Upper lobe of left lung (tissue), 6 donors: ENCODE results near the gene ANXA9. TPM values are rescaled to one million over a fixed set of nuclear protein-coding genes. Genes with fewer than 3 reads are reported as not detected.

ENCODE experiments used
- ATAC-seq, 2 donors: fragments of 200-7000 bp; cut with Tn5 transposase; one replicate each; pipeline ENCODE4 v1.9.1; 2022; ENCODE audit warnings: mild to moderate bottlenecking in 2 of 2, moderate library complexity in 2 of 2; ENCODE audit not compliant: low FRiP score in 2 of 2
- DNase-seq, 2 donors: peaks; one replicate each; pipeline ENCODE4 v3.0.0-alpha.2; 2019 to 2020
- H3K27ac ChIP-seq, 4 donors: fragments of 200-600 bp; sonication (generic); one replicate each; pipeline ENCODE4 v1.5.1; 2016 to 2019
- H3K27me3 ChIP-seq, 4 donors: fragments of 200-600 bp; sonication (generic); one replicate each; pipeline ENCODE4 v1.5.1; 2017 to 2019
- H3K36me3 ChIP-seq, 4 donors: fragments of 200-600 bp; sonication (generic); one replicate each; pipeline ENCODE4 v1.5.1; 2016 to 2019
- H3K4me1 ChIP-seq, 4 donors: fragments of 200-600 bp; sonication (generic); one replicate each; pipeline ENCODE4 v1.5.1; 2018 to 2019
- H3K4me3 ChIP-seq, 4 donors: fragments of 200-600 bp; sonication (generic); one replicate each; pipeline ENCODE4 v1.5.1; 2017 to 2019; ENCODE audit warnings: mild to moderate bottlenecking in 2 of 4, moderate library complexity in 1 of 4
- H3K9me3 ChIP-seq, 4 donors: fragments of 200-600 bp; sonication (generic); one replicate each; pipeline ENCODE4 v1.5.1; 2018 to 2019
- EP300 ChIP-seq, 4 donors: sonication (generic); formaldehyde crosslinking; IDR thresholded peaks; one replicate each; pipeline ENCODE4 v1.5.1; 2017; ENCODE audit warnings: antibody characterized with exemption in 4 of 4, control low read depth in 2 of 4
- POLR2A ChIP-seq, 4 donors: fragments of 450-650 bp; IDR thresholded peaks; one replicate each; pipeline ENCODE4 v1.5.1; 2016 to 2017; ENCODE audit warnings: antibody characterized with exemption in 4 of 4, mild to moderate bottlenecking in 2 of 4
- POLR2AphosphoS5 ChIP-seq, 2 donors: sonication (generic); formaldehyde crosslinking; IDR thresholded peaks; one replicate each; pipeline ENCODE4 v1.5.1; 2017; ENCODE audit warnings: antibody characterized with exemption in 2 of 2
- WGBS, 2 donors: methylation state at CpG; one replicate each; pipeline ENCODE4 v1.1.5; 2017 to 2018; 5-methylcytosine and 5-hydroxymethylcytosine counted together
- total RNA-seq, 6 donors: library from RNA; depleted of rRNA in 4 of 6; stranded (reverse); fragments of >200 nt in 4 of 6; gene quantifications; one replicate each; pipeline versions ENCODE4 v1.1.0 to v1.2.1, GENCODE V29; 2016 to 2021
- TF ChIP-seq, protein P1 (sequence below), 6 experiments: fragments of 450-650 bp in 4 of 6; fragments of 200-600 bp in 2 of 6; sonication (generic) in 2 of 6; IDR thresholded peaks; one replicate each; pipeline ENCODE4 v1.5.1; 2016 to 2019; ENCODE audit warnings: antibody characterized with exemption in 6 of 6
- donor health status: DM: no; HTN: no; CAD: no; lungs with moderate emphysema.
- donor health status: DM: no; HTN: yes; CAD: no; lungs with severe emphysema.

The ANXA9 gene
- total RNA-seq, 6 donors from 2014 or later = 0.67 to 5.2 (median 1.2) TPM; not detected in 1

DNA sequence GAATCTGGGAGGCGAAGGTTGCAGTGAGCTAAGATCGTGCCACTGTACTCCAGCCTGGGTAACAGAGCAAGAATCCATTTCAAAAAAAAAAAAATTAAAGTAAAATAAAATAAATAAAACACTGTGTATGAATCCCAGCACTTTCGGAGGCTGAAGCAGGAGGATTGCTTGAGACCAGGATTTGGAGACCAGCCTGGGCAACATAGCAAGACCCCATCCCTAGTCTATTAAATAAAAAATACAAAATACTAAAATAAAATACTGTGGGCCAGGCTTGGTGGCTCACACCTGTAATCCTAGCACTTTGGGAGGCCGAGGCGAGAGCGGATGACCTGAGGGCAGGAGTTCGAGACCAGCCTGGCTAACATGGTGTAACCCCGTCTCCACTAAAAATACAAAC is 50.1 kb downstream of the ANXA9 start:
- Histone ChIP-seq H3K9me3 (no peaks in the 10 kb centered on the region), H3K27me3 (no peaks in the 10 kb centered on the region), H3K4me3 (no peak overlapping the region), H3K36me3 (peaks cover 3 to 73% (median 39%) of the 10 kb centered on the region in 4 donors), H3K4me1 (peaks cover 0 to 4% (median 0%) of the 10 kb centered on the region in 4 donors), H3K27ac (no peak overlapping the region)
- WGBS, 2 donors = 91 to 96% methylated on average over 8 of the region's 8 CpGs
- ATAC-seq (no peak), DNase-seq (no peak)
- TF ChIP-seq POLR2A (IDR thresholded peaks at IDR 0.05) = no peak
- no peak for TF ChIP-seq POLR2AphosphoS5 (IDR thresholded peaks at IDR 0.05)
- TF ChIP-seq, protein P1, sequence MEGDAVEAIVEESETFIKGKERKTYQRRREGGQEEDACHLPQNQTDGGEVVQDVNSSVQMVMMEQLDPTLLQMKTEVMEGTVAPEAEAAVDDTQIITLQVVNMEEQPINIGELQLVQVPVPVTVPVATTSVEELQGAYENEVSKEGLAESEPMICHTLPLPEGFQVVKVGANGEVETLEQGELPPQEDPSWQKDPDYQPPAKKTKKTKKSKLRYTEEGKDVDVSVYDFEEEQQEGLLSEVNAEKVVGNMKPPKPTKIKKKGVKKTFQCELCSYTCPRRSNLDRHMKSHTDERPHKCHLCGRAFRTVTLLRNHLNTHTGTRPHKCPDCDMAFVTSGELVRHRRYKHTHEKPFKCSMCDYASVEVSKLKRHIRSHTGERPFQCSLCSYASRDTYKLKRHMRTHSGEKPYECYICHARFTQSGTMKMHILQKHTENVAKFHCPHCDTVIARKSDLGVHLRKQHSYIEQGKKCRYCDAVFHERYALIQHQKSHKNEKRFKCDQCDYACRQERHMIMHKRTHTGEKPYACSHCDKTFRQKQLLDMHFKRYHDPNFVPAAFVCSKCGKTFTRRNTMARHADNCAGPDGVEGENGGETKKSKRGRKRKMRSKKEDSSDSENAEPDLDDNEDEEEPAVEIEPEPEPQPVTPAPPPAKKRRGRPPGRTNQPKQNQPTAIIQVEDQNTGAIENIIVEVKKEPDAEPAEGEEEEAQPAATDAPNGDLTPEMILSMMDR (IDR thresholded peaks at IDR 0.05) = no peak
- no peak for TF ChIP-seq EP300 (IDR thresholded peaks at IDR 0.05)

DNA sequence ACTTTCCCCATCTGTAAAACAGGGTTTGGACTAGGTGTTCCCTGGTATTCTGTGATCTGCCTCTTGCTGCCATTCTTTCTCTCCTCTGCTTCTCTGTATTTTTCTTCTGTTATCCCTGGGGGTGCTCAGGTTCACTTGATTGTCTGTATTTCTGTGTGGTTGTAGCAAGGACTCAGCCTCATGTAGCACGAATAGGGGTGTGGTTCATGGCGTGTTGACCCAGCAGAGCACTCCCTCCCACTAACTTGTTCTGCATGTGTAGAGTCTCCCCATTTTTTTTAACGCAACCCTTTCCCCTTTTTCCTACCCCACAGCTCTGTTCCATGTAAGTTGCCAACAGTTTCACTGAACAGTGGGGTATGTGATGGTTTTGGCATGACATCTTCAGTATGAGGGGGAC is 53.1 kb downstream of the ANXA9 start:
- Histone ChIP-seq H3K36me3 (peaks cover 0 to 47% (median 28%) of the 10 kb centered on the region in 4 donors), H3K9me3 (no peaks in the 10 kb centered on the region), H3K4me3 (no peak overlapping the region), H3K4me1 (peaks cover 0 to 5% (median 0%) of the 10 kb centered on the region in 4 donors), H3K27ac (no peak overlapping the region), H3K27me3 (no peaks in the 10 kb centered on the region)
- TF ChIP-seq EP300 (IDR thresholded peaks at IDR 0.05) = no peak
- TF ChIP-seq POLR2A (IDR thresholded peaks at IDR 0.05) = no peak
- TF ChIP-seq POLR2AphosphoS5 (IDR thresholded peaks at IDR 0.05) = no peak
- TF ChIP-seq, protein P1 (IDR thresholded peaks at IDR 0.05) = no peak
- 85 to 92% methylated on average over 3 of the region's 3 CpGs for WGBS, 2 donors
- DNase-seq (no peak), ATAC-seq (peak in 1 of 2 donors; percentile 54)

DNA sequence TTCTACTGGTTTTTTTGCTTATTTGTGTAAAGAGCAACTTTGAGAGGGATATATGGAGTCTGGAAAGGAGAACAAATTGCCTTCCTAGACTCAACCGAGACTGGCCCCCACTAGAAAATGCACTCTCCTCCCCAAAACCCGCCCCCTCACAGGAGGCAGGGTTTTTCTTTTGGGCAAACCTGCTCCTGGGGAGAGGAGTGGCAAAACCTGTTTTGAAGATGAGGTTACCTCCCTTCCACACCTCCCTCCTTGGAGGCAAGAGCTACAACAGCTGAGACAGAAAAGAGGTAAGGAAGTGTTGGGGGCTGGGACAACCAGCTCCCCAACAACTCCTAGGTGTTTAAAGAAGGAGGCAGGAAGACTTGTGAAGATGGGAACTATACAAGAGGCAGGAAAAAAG is 54.3 kb downstream of the ANXA9 start, which contains the start of gene BNIPL:
Gene BNIPL (plus strand): TSS at position 231 of the 400 bp plus-strand sequence. CDS start 140 bp downstream, at position 371.
- ATAC-seq (peak in 1 of 2 donors; percentile 80), DNase-seq (peak in 1 of 2 donors; percentile 59)
- Histone ChIP-seq H3K27ac (peak within 1 kb of the TSS in 1 of 4 donors; percentile 21), H3K4me3 (peak within 1 kb of the TSS in 3 of 4 donors; percentile 3 to 37 (median 5)), H3K27me3 (no peaks in the 10 kb centered on the region), H3K9me3 (no peaks in the 10 kb centered on the region), H3K4me1 (peaks cover 0 to 5% (median 0%) of the 10 kb centered on the region in 4 donors), H3K36me3 (peaks cover 0 to 35% (median 20%) of the 10 kb centered on the region in 4 donors)
- 23 to 50% methylated on average over 2 of the region's 2 CpGs for whole genome bisulfite sequencing, 2 donors
- TF ChIP-seq POLR2AphosphoS5 (IDR thresholded peaks at IDR 0.05) (peak in 1 of 2 donors; percentile 17), EP300 (IDR thresholded peaks at IDR 0.05) (no peak), POLR2A (IDR thresholded peaks at IDR 0.05) (peak in 1 of 4 donors; percentile 21)
- TF ChIP-seq, protein P1 (IDR thresholded peaks at IDR 0.05) = no peak

DNA sequence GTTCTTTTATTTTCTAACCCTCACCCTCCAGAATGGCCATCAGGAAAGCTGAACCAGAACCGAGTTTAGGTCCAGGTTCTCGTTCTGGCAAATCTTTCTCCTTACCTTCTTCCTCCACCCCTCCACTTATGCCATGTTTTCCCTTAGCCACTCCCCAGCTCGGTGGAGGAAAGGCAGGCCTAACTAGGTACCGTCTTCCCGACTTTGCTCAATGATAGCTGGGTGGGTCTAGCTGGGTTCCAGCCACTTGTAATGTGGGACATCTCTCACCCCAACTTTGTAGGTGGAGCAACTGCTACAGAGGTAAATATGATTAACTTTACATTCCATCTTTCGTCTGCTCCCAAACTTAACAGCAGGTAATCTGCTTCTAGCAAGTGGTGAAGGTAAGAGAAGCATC is 54.9 kb downstream of the ANXA9 start:
- Histone ChIP-seq H3K4me3 (peak overlapping the region in 2 of 4 donors; percentile 5 to 37), H3K4me1 (peaks cover 0 to 5% (median 0%) of the 10 kb centered on the region in 4 donors), H3K36me3 (peaks cover 0 to 28% (median 17%) of the 10 kb centered on the region in 4 donors), H3K27me3 (no peaks in the 10 kb centered on the region), H3K9me3 (no peaks in the 10 kb centered on the region), H3K27ac (peak overlapping the region in 1 of 4 donors; percentile 21)
- no peak for DNase-seq
- TF ChIP-seq EP300 (IDR thresholded peaks at IDR 0.05) = no peak
- TF ChIP-seq, protein P1 (IDR thresholded peaks at IDR 0.05) = no peak
- TF ChIP-seq POLR2A (IDR thresholded peaks at IDR 0.05) = no peak
- TF ChIP-seq POLR2AphosphoS5 (IDR thresholded peaks at IDR 0.05) = no peak
- ATAC-seq = no peak
- 68 to 74% methylated on average over 6 of the region's 6 CpGs for WGBS, 2 donors

DNA sequence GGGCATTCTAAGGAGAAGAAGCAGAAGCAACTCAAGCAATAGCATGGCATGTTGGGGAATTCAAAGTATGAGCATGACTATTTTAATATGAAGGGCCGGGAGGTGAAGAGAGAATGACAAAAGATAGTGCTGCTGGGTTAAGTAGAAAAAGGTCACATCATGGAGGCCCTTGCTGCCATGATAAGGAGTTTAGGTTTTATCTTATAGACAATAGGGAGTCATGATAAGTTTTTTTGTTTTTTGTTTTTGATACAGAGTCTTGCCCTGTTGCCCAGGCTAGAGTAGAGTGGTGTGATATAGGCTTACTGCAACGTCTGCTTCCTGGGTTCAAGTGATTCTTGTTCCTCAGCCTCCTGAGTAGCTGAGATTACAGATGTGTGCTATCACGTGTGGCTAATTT is 57.4 kb downstream of the ANXA9 start:
- no peaks in the 10 kb centered on the region for H3K9me3 ChIP-seq
- no peak for DNase-seq
- WGBS, 2 donors = 88 to 91% methylated on average over 3 of the region's 3 CpGs
- no peak for TF ChIP-seq EP300 (IDR thresholded peaks at IDR 0.05)
- TF ChIP-seq, protein P1 (IDR thresholded peaks at IDR 0.05) = no peak
- no peak for TF ChIP-seq POLR2AphosphoS5 (IDR thresholded peaks at IDR 0.05)
- TF ChIP-seq POLR2A (IDR thresholded peaks at IDR 0.05) = no peak
- H3K4me3 ChIP-seq = no peak overlapping the region
- no peak for ATAC-seq
- H3K4me1 ChIP-seq = peaks cover 0 to 5% (median 0%) of the 10 kb centered on the region in 4 donors
- H3K36me3 ChIP-seq = peaks cover 0 to 23% (median 6%) of the 10 kb centered on the region in 4 donors
- no peak overlapping the region for H3K27ac ChIP-seq
- H3K27me3 ChIP-seq = no peaks in the 10 kb centered on the region
